HepG2 (cell line): ENCODE measurements around the gene VGF. TPM values are rescaled to one million over a fixed set of nuclear protein-coding genes. Genes with fewer than 3 reads are reported as not detected.

Experiments
- AGO2 ChIP-seq: fragments of 200-400 bp; formaldehyde crosslinking; optimal IDR thresholded peaks from 2 replicates; pipeline ENCODE3; 2017; ENCODE audit warnings: mild to moderate bottlenecking, low read depth, low read length, moderate library complexity
- FOXP4 ChIP-seq: sonication (generic); formaldehyde crosslinking; IDR thresholded peaks from 2 replicates; pipeline ENCODE4 v1.4.0; 2020; ENCODE audit warnings: missing genetic modification reagents
- GTF3A ChIP-seq: sonication (generic); formaldehyde crosslinking; conservative IDR thresholded peaks from 2 replicates; pipeline ENCODE4 v1.4.0; 2020; ENCODE audit warnings: mild to moderate bottlenecking, missing genetic modification reagents
- GZF1 ChIP-seq: sonication (generic); formaldehyde crosslinking; IDR thresholded peaks from 2 replicates; pipeline ENCODE4 v1.5.1; 2020; ENCODE audit warnings: mild to moderate bottlenecking, missing genetic modification reagents
- HOXA3 ChIP-seq: sonication (generic); formaldehyde crosslinking; IDR thresholded peaks from 2 replicates; pipeline ENCODE4 v1.5.0; 2020; ENCODE audit warnings: missing genetic modification reagents
- IRF2 ChIP-seq: IDR thresholded peaks from 2 replicates; pipeline ENCODE4 v1.6.1; 2018; ENCODE audit warnings: missing genetic modification reagents, missing compliant biosample characterization
- KAT8 ChIP-seq: IDR thresholded peaks from 2 replicates; pipeline ENCODE4 v1.6.1; 2016; ENCODE audit warnings: missing genetic modification reagents, missing compliant biosample characterization
- KLF16 ChIP-seq, 2 experiments: sonication (generic) in 1 of 2; formaldehyde crosslinking in 1 of 2; IDR thresholded peaks; 2 replicates each; pipeline versions ENCODE4 v1.6.1 to v1.8.0; 2016 to 2023; ENCODE audit warnings: missing genetic modification reagents in 2 of 2, missing compliant biosample characterization in 1 of 2
- NCOA1 ChIP-seq: sonication (generic); formaldehyde crosslinking; IDR thresholded peaks from 2 replicates; pipeline ENCODE4 v1.9.0; 2021; ENCODE audit warnings: missing genetic modification reagents
- NFYB ChIP-seq: sonication (generic); formaldehyde crosslinking; IDR thresholded peaks from 2 replicates; pipeline ENCODE4 v1.4.0; 2020; ENCODE audit warnings: missing genetic modification reagents
- PHF5A ChIP-seq: IDR thresholded peaks from one replicate; pipeline ENCODE4 v1.6.1; 2018; ENCODE audit warnings: low read depth, missing genetic modification reagents; ENCODE audit not compliant: unreplicated experiment
- SALL2 ChIP-seq: sonication (generic); formaldehyde crosslinking; IDR thresholded peaks from 2 replicates; pipeline ENCODE4 v1.8.1; 2023; ENCODE audit warnings: mild to moderate bottlenecking, missing genetic modification reagents, inconsistent platforms
- SCMH1 ChIP-seq: sonication (generic); formaldehyde crosslinking; IDR thresholded peaks from 2 replicates; pipeline ENCODE4 v1.9.0; 2021; ENCODE audit warnings: missing genetic modification reagents, mild to moderate bottlenecking, borderline replicate concordance
- TAF1 ChIP-seq: sonication (generic); formaldehyde crosslinking; IDR thresholded peaks from 2 replicates; pipeline ENCODE4 v1.4.0; 2020; ENCODE audit warnings: missing genetic modification reagents
- TFDP2 ChIP-seq: sonication (generic); formaldehyde crosslinking; IDR thresholded peaks from 2 replicates; pipeline ENCODE4 v1.4.0; 2020; ENCODE audit warnings: missing genetic modification reagents
- ZFP41 ChIP-seq: sonication (generic); formaldehyde crosslinking; IDR thresholded peaks from 2 replicates; pipeline ENCODE4 v1.4.0; 2020; ENCODE audit warnings: mild to moderate bottlenecking, missing genetic modification reagents, borderline replicate concordance
- ZNF432 ChIP-seq: sonication (generic); formaldehyde crosslinking; IDR thresholded peaks from 2 replicates; pipeline ENCODE4 v1.5.0; 2020; ENCODE audit warnings: missing genetic modification reagents, mild to moderate bottlenecking, borderline replicate concordance
- polyA plus RNA-seq, 8 experiments: library from polyadenylated mRNA; depleted of rRNA in 3 of 8; stranded (reverse) in 7 of 8; unstranded in 1 of 8; fragments of >200 nt; fragmentation: Illumina TruSeq in 4 of 8; extraction: Trizol in 4 of 8; gene quantifications; 2 replicates each; pipeline versions ENCODE4 v1.2.1 to v1.2.3, GENCODE V29; 2011 to 2016; ENCODE audit warnings: low read depth in 4 of 8, missing spikeins in 1 of 8, mixed read lengths in 1 of 8; ENCODE audit not compliant: insufficient read depth in 1 of 8
- total RNA-seq, 5 experiments: library from RNA; depleted of rRNA; stranded (reverse); fragments of >200 nt; fragmentation: Illumina TruSeq; extraction: Trizol; gene quantifications; 2 replicates each; pipeline ENCODE4 v1.2.3, GENCODE V29; 2016; ENCODE audit warnings: low read depth in 1 of 5
- TF ChIP-seq, protein P1 (sequence below): sonication (generic); formaldehyde crosslinking; IDR thresholded peaks from 2 replicates; pipeline ENCODE4 v1.8.0; 2022; ENCODE audit warnings: missing genetic modification reagents, mild to moderate bottlenecking, borderline replicate concordance
- TF ChIP-seq, protein P2 (sequence below): IDR thresholded peaks from 2 replicates; pipeline ENCODE4 v1.6.1; 2012; ENCODE audit warnings: inconsistent platforms
- TF ChIP-seq, protein P3 (sequence below): sonication (generic); formaldehyde crosslinking; IDR thresholded peaks from 2 replicates; pipeline ENCODE4 v1.4.0; 2020; ENCODE audit warnings: missing genetic modification reagents, borderline replicate concordance

Gene VGF
- total and polyA plus RNA-seq, 2 of the 13 experiments (the other 11 are each of a cell fraction or from before 2014, with no cell fraction given), result 0.12 to 0.46 TPM

DNA sequence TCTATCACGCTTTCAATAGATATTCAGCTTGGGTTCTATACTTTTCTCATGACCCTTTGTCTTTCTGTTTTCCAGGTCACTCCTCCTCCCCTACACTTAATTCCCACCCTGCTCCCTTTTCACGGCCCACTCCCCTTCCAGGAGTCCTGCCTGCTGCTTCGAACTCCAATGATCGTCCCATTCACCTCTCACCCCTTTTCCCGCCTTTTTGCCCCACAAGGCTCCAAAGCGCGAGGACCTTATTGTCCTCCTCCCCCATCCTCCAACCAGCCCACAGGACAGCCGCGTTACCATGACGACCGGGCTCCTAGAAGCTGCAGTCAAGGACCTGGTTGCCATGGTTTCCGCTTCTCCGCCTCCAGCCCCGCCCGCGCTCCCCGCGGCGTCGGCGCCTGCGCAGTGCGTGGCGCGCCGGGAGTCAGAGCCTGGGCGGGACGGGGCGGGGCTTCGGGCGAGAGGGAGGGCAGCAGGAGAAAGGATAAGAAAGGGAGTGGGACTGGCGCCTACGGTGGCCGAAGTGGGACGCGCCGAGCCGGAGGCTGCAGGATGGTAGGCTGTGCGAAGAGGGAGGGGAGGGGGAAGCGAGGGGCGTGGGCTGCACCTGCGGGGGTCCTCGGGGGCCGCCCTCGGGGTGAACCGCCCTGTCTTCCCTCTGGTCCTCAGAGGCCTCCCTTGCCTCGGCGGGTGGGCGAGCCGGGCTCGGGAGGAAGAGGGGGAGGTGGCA lies 11.2 kb downstream of the VGF start, which contains the start of gene AP1S1 (continued):
- TF ChIP-seq, protein P1, sequence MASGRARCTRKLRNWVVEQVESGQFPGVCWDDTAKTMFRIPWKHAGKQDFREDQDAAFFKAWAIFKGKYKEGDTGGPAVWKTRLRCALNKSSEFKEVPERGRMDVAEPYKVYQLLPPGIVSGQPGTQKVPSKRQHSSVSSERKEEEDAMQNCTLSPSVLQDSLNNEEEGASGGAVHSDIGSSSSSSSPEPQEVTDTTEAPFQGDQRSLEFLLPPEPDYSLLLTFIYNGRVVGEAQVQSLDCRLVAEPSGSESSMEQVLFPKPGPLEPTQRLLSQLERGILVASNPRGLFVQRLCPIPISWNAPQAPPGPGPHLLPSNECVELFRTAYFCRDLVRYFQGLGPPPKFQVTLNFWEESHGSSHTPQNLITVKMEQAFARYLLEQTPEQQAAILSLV, result peak; percentile 23; the same call in 1 of the 2 replicates
- no peak for TF ChIP-seq NFYB (CRISPR knock-in tag)
- no peak for TF ChIP-seq AGO2
- no peak for TF ChIP-seq GTF3A (CRISPR knock-in tag)
- peak; percentile 44; the same call in 1 of the 2 replicates for TF ChIP-seq TAF1 (CRISPR knock-in tag)
- TF ChIP-seq ZFP41 (CRISPR knock-in tag), result no peak
- no peak for TF ChIP-seq NCOA1
- no peak for TF ChIP-seq SCMH1
- 0 out of 2 replicates have a peak, but pooled peaks have one; percentile 12 for TF ChIP-seq FOXP4 (CRISPR knock-in tag)
- TF ChIP-seq, protein P2, sequence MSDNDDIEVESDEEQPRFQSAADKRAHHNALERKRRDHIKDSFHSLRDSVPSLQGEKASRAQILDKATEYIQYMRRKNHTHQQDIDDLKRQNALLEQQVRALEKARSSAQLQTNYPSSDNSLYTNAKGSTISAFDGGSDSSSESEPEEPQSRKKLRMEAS, result peak; percentile 72
- no peak for TF ChIP-seq GZF1 (CRISPR knock-in tag)
- peak; percentile 46; the same call in 1 of the 2 replicates for TF ChIP-seq HOXA3
- TF ChIP-seq IRF2, result peak; percentile 43; the same call in 1 of the 2 replicates
- TF ChIP-seq KAT8, result peak; percentile 49; the same call in 1 of the 2 replicates
- TF ChIP-seq PHF5A (CRISPR knock-in tag), result no peak
- peak; percentile 69; the same call in 1 of the 2 replicates for TF ChIP-seq SALL2 (CRISPR knock-in tag)
- TF ChIP-seq KLF16 (CRISPR knock-in tag; IDR thresholded peaks at IDR 0.05), result peak in 1 of 2 experiments; percentile 41; a peak in 1 of 4 replicates
- TF ChIP-seq TFDP2 (CRISPR knock-in tag), result peak; percentile 81; the same call in 1 of the 2 replicates
- TF ChIP-seq ZNF432 (CRISPR knock-in tag), result no peak
- TF ChIP-seq, protein P3, sequence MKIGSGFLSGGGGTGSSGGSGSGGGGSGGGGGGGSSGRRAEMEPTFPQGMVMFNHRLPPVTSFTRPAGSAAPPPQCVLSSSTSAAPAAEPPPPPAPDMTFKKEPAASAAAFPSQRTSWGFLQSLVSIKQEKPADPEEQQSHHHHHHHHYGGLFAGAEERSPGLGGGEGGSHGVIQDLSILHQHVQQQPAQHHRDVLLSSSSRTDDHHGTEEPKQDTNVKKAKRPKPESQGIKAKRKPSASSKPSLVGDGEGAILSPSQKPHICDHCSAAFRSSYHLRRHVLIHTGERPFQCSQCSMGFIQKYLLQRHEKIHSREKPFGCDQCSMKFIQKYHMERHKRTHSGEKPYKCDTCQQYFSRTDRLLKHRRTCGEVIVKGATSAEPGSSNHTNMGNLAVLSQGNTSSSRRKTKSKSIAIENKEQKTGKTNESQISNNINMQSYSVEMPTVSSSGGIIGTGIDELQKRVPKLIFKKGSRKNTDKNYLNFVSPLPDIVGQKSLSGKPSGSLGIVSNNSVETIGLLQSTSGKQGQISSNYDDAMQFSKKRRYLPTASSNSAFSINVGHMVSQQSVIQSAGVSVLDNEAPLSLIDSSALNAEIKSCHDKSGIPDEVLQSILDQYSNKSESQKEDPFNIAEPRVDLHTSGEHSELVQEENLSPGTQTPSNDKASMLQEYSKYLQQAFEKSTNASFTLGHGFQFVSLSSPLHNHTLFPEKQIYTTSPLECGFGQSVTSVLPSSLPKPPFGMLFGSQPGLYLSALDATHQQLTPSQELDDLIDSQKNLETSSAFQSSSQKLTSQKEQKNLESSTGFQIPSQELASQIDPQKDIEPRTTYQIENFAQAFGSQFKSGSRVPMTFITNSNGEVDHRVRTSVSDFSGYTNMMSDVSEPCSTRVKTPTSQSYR, result peak; percentile 7; the same call in 1 of the 2 replicates
